H1 (cell line): ENCODE measurements around the gene SORBS1. TPM values are rescaled to one million over a fixed set of nuclear protein-coding genes. Genes with fewer than 3 reads are reported as not detected.

Experiments used
- CTCF ChIA-PET: fragments of 300-600 bp; sonication (Branson Sonifier 250); formaldehyde crosslinking; loops from one replicate; lab custom pipeline; 2021; ENCODE audit not compliant: partially characterized antibody; lab: Charles Lee
- POLR2A ChIA-PET: fragments of 300-600 bp; sonication (Branson Sonifier 250); formaldehyde crosslinking; loops from one replicate; lab custom pipeline; 2021; ENCODE audit warnings: inconsistent platforms; ENCODE audit not compliant: partially characterized antibody; lab: Charles Lee
- DNase-seq, 2 experiments: peaks; one replicate each; pipeline versions ENCODE4 v3.0.0 to v3.0.0-alpha.2; 2010 to 2022; ENCODE audit warnings: low spot score in 2 of 2, low read depth in 1 of 2, mixed read lengths in 1 of 2
- FAIRE-seq: peaks from 2 replicates; lab custom pipeline; 2011; peaks lifted over from hg19 to GRCh38; lab: Jason Lieb, UNC
- H2AFZ ChIP-seq: 2 replicates; pipeline ENCODE4 v1.8.1; 2012; ENCODE audit warnings: low read length, inconsistent platforms
- H2AK5ac ChIP-seq: 2 replicates; pipeline ENCODE4 v1.6.1; 2013; ENCODE audit warnings: low read depth, low read length
- H2BK120ac ChIP-seq: replicated peaks from 2 replicates; pipeline ENCODE3; 2013; ENCODE audit warnings: low read depth, low read length, inconsistent platforms
- H2BK12ac ChIP-seq: 2 replicates; pipeline ENCODE4 v1.6.1; 2013; ENCODE audit warnings: low read depth, low read length
- H2BK15ac ChIP-seq: 2 replicates; pipeline ENCODE4 v1.6.1; 2013; ENCODE audit warnings: low read length
- H2BK20ac ChIP-seq: 2 replicates; pipeline ENCODE4 v1.6.1; 2013; ENCODE audit warnings: low read length
- H2BK5ac ChIP-seq: 2 replicates; pipeline ENCODE4 v1.6.1; 2013; ENCODE audit warnings: low read depth, low read length
- H3K14ac ChIP-seq: 2 replicates; pipeline ENCODE4 v1.6.1; 2013; ENCODE audit warnings: inconsistent platforms; ENCODE audit not compliant: insufficient read length
- H3K18ac ChIP-seq: 2 replicates; pipeline ENCODE4 v1.6.1; 2013; ENCODE audit warnings: low read length; ENCODE audit errors: extremely low read depth
- H3K23ac ChIP-seq: 2 replicates; pipeline ENCODE4 v1.6.1; 2013; ENCODE audit warnings: inconsistent platforms; ENCODE audit not compliant: insufficient read length
- H3K23me2 ChIP-seq: 2 replicates; pipeline ENCODE4 v1.6.1; 2013; ENCODE audit warnings: low read depth, low read length
- H3K27ac ChIP-seq: 2 replicates; pipeline ENCODE4 v1.6.1; 2011; ENCODE audit warnings: low read depth, low read length, inconsistent platforms
- H3K27me3 ChIP-seq, 4 experiments: replicated peaks in 1 of 4; 1 replicate in 1 of 4; 2 replicates in 3 of 4; pipeline versions ENCODE4 v1.6.1 to v1.8.1; 2011 to 2013; ENCODE audit warnings: low read length in 3 of 4, mild to moderate bottlenecking in 3 of 4, inconsistent platforms in 2 of 4, mixed read lengths in 2 of 4, moderate library complexity in 1 of 4; ENCODE audit not compliant: control insufficient read depth in 3 of 4, insufficient read depth in 3 of 4; ENCODE audit errors: extremely low read depth in 1 of 4
- H3K36me3 ChIP-seq, 4 experiments: 2 replicates each; pipeline versions ENCODE4 v1.6.1 to v1.8.1; 2011 to 2013; ENCODE audit warnings: mild to moderate bottlenecking in 4 of 4, low read length in 3 of 4, moderate library complexity in 2 of 4, control low read depth in 1 of 4, inconsistent platforms in 1 of 4; ENCODE audit not compliant: insufficient read depth in 4 of 4, control insufficient read depth in 2 of 4
- H3K4ac ChIP-seq: replicated peaks from 2 replicates; pipeline ENCODE3; 2013; ENCODE audit warnings: low read length, low read depth, mixed read lengths, inconsistent platforms; ENCODE audit not compliant: insufficient read length
- H3K4me1 ChIP-seq, 4 experiments: replicated peaks in 1 of 4; 1 replicate in 1 of 4; 2 replicates in 3 of 4; pipeline versions ENCODE4 v1.6.1 to v1.8.1; 2011 to 2013; ENCODE audit warnings: low read length in 3 of 4, inconsistent platforms in 2 of 4, mixed read lengths in 1 of 4; ENCODE audit not compliant: insufficient read depth in 4 of 4, control insufficient read depth in 3 of 4
- H3K4me2 ChIP-seq, 2 experiments: 2 replicates each; pipeline versions ENCODE4 v1.6.1 to v1.8.1; 2011 to 2013; ENCODE audit warnings: low read depth in 2 of 2, low read length in 2 of 2, control low read depth in 1 of 2, inconsistent platforms in 1 of 2, mild to moderate bottlenecking in 1 of 2; ENCODE audit not compliant: insufficient read depth in 1 of 2
- H3K4me3 ChIP-seq, 4 experiments: fragments of 200-600, 300-600 bp in 1 of 4; sonication (generic), shearing (Covaris generic), sonication (Bioruptor Twin) in 1 of 4; 2 replicates each; pipeline versions ENCODE4 v1.5.1 to v1.8.1; 2011 to 2016; ENCODE audit warnings: low read length in 4 of 4, low read depth in 3 of 4, control low read depth in 2 of 4, inconsistent platforms in 2 of 4, mild to moderate bottlenecking in 2 of 4, mixed read lengths in 1 of 4, moderate library complexity in 1 of 4; ENCODE audit not compliant: insufficient read depth in 2 of 4; ENCODE audit errors: extremely low read depth in 1 of 4
- H3K56ac ChIP-seq: replicated peaks from 2 replicates; pipeline ENCODE3; 2013; ENCODE audit warnings: low read depth, mild to moderate bottlenecking, mixed read lengths, low read length, inconsistent platforms; ENCODE audit not compliant: insufficient read length
- H3K79me1 ChIP-seq: 2 replicates; pipeline ENCODE4 v1.6.1; 2013; ENCODE audit warnings: low read depth, low read length, control low read depth
- H3K79me2 ChIP-seq, 2 experiments: 2 replicates each; pipeline versions ENCODE4 v1.6.1 to v1.8.1; 2012 to 2013; ENCODE audit warnings: low read length in 2 of 2, mild to moderate bottlenecking in 2 of 2, inconsistent platforms in 1 of 2; ENCODE audit not compliant: insufficient read depth in 2 of 2, control insufficient read depth in 1 of 2
- H3K9ac ChIP-seq, 4 experiments: replicated peaks in 1 of 4; 1 replicate in 1 of 4; 2 replicates in 3 of 4; pipeline versions ENCODE4 v1.6.1 to v1.8.1; 2011 to 2013; ENCODE audit warnings: low read depth in 3 of 4, low read length in 3 of 4, control low read depth in 2 of 4, mild to moderate bottlenecking in 2 of 4, moderate library complexity in 2 of 4, inconsistent platforms in 1 of 4; ENCODE audit errors: extremely low read depth in 1 of 4
- H3K9me3 ChIP-seq, 2 experiments: 2 replicates each; pipeline versions ENCODE4 v1.6.1 to v1.8.1; 2012 to 2013; ENCODE audit warnings: mild to moderate bottlenecking in 2 of 2, moderate library complexity in 2 of 2, control low read depth in 1 of 2, inconsistent platforms in 1 of 2, low read depth in 1 of 2, low read length in 1 of 2, mixed read lengths in 1 of 2; ENCODE audit not compliant: insufficient read depth in 2 of 2
- H4K20me1 ChIP-seq, 2 experiments: replicated peaks in 1 of 2; 2 replicates each; pipeline versions ENCODE3 to v1.8.1; 2011 to 2013; ENCODE audit warnings: inconsistent platforms in 2 of 2, low read length in 2 of 2, mild to moderate bottlenecking in 1 of 2; ENCODE audit not compliant: insufficient read depth in 2 of 2, control insufficient read depth in 1 of 2
- H4K5ac ChIP-seq: 2 replicates; pipeline ENCODE4 v1.6.1; 2013; ENCODE audit warnings: low read length, low read depth, mixed read lengths, inconsistent platforms; ENCODE audit not compliant: insufficient read length
- H4K8ac ChIP-seq: 2 replicates; pipeline ENCODE4 v1.8.0; 2013; ENCODE audit warnings: mild to moderate bottlenecking, moderate library complexity, low read length, inconsistent platforms; ENCODE audit not compliant: insufficient read depth; ENCODE audit errors: extremely low read depth
- H4K91ac ChIP-seq: replicated peaks from 2 replicates; pipeline ENCODE3; 2013; ENCODE audit warnings: low read length, mixed read lengths, inconsistent platforms; ENCODE audit not compliant: insufficient read length
- FOSL1 ChIP-seq: IDR thresholded peaks from 2 replicates; pipeline ENCODE4 v1.6.1; 2011; ENCODE audit warnings: mild to moderate bottlenecking, low read depth, low read length, moderate library complexity; ENCODE audit not compliant: insufficient read depth
- HDAC6 ChIP-seq: IDR thresholded peaks from one replicate; pipeline ENCODE4 v1.7.1; 2012; ENCODE audit warnings: low read depth, mild to moderate bottlenecking, inconsistent platforms, low read length, moderate library complexity
- PHF8 ChIP-seq: fragments of 200-600 bp; sonication (generic); conservative IDR thresholded peaks from 2 replicates; pipeline ENCODE4 v1.7.1; 2012; ENCODE audit warnings: low read depth, mild to moderate bottlenecking, inconsistent platforms, low read length, moderate library complexity
- POLR2A ChIP-seq, 2 experiments: IDR thresholded peaks; 1 replicate in 1 of 2; 2 replicates in 1 of 2; pipeline ENCODE4 v1.6.1; 2011; ENCODE audit warnings: low read depth in 2 of 2, low read length in 2 of 2, mild to moderate bottlenecking in 2 of 2; ENCODE audit errors: control extremely low read depth in 1 of 2
- SIRT6 ChIP-seq: IDR thresholded peaks from one replicate; pipeline ENCODE4 v1.7.1; 2012; ENCODE audit warnings: low read length, inconsistent platforms
- WGBS, 2 experiments: shearing (Covaris generic) in 1 of 2; methylation state at CpG; one replicate each; pipeline versions ENCODE4 v1.1.6 to v1.1.7; 2013 to 2015; ENCODE audit warnings: low lambda C conversion rate in 2 of 2, mixed read lengths in 2 of 2, inconsistent platforms in 1 of 2, low coverage in 1 of 2, missing lambda C conversion rate in 1 of 2; ENCODE audit not compliant: insufficient replicate concordance in 2 of 2, insufficient coverage in 1 of 2, insufficient read length in 1 of 2; ENCODE audit errors: extremely low coverage in 1 of 2, missing lambda C conversion rate in 1 of 2; 5-methylcytosine and 5-hydroxymethylcytosine counted together
- polyA plus RNA-seq, 7 experiments: library from polyadenylated mRNA; depleted of rRNA in 3 of 7; stranded (reverse) in 5 of 7; unstranded in 2 of 7; fragments of >200 nt in 5 of 7; fragments of 200-250 nt in 2 of 7; gene quantifications; 1 replicate in 5 of 7; 2 replicates in 1 of 7; 4 replicates in 1 of 7; pipeline versions ENCODE4 v1.2.1 to v1.2.3, GENCODE V29; 2011 to 2013; ENCODE audit warnings: missing spikeins in 2 of 7, mixed read lengths in 2 of 7
- total RNA-seq: library from RNA; stranded (reverse); fragmentation: NEBNext Ultra II Directional; extraction: Animal tissue kit (Norgen Biotek cat#: 25700); gene quantifications from 2 replicates; pipeline ENCODE4 v1.2.1, GENCODE V29; 2021
- TF ChIP-seq, protein P1 (sequence below): IDR thresholded peaks from 2 replicates; pipeline ENCODE4 v1.6.1; 2011; ENCODE audit warnings: low read depth, mild to moderate bottlenecking, low read length; ENCODE audit not compliant: insufficient read depth

The SORBS1 gene
- total and polyA plus RNA-seq, 2 of the 8 experiments (the other 6 are each of a cell fraction or from before 2014, with no cell fraction given) = 16.0 to 35.0 TPM

GRCh38 chr10:95457319-95457886 is 103.8 kb downstream of the SORBS1 start:
- CTCF ChIA-PET = interaction anchor here (1.0 to 12.8 kb wide), 4 partner anchors 10 to 14 kb away, joined by 3 to 95 read pairs (median 3); no protein-coding TSS in a partner anchor
- no peak for DNase-seq

More at GRCh38 chr10:95457319-95457886, 103.8 kb downstream of the SORBS1 start:
- no peak overlapping the region for H2BK15ac ChIP-seq
- H3K9ac ChIP-seq = no peak overlapping the region
- H3K4me3 ChIP-seq = no peak overlapping the region
- peaks cover 0 to 15% (median 11%) of the 10 kb centered on the region in 4 experiments; a peak in 4 of 7 replicates for H3K4me1 ChIP-seq
- no peak overlapping the region for H4K91ac ChIP-seq
- FAIRE-seq = no peak
- WGBS, 2 experiments = 86% methylated on average over 5 of the region's 5 CpGs; no CpG with 5 or more reads in 1 of the 2 experiments
- no peak overlapping the region for H2BK5ac ChIP-seq
- H3K27ac ChIP-seq = no peak overlapping the region
- H3K4ac ChIP-seq = no peak overlapping the region
- H2BK20ac ChIP-seq = no peak overlapping the region
- no peaks in the 10 kb centered on the region for H3K9me3 ChIP-seq
- TF ChIP-seq, protein P1, sequence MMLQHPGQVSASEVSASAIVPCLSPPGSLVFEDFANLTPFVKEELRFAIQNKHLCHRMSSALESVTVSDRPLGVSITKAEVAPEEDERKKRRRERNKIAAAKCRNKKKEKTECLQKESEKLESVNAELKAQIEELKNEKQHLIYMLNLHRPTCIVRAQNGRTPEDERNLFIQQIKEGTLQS = no peak
- TF ChIP-seq FOSL1 (no peak), POLR2A (IDR thresholded peaks at IDR 0.05; ENCODE audit: control extremely low read depth in 1 of 2, low read depth in 2 of 2, low read length in 2 of 2) (no peak), PHF8 (no peak), HDAC6 (no peak), SIRT6 (no peak)
- H3K4me2 ChIP-seq = no peak overlapping the region
- H4K20me1 ChIP-seq = no peaks in the 10 kb centered on the region
- H2AFZ ChIP-seq = no peak overlapping the region
- no peak overlapping the region for H4K8ac ChIP-seq
- H3K27me3 ChIP-seq = no peaks in the 10 kb centered on the region
- H3K23ac ChIP-seq = no peak overlapping the region
- no peak overlapping the region for H4K5ac ChIP-seq
- H3K79me1 ChIP-seq = no peaks in the 10 kb centered on the region
- H3K14ac ChIP-seq = no peak overlapping the region
- H3K79me2 ChIP-seq = no peaks in the 10 kb centered on the region
- H3K23me2 ChIP-seq = no peaks in the 10 kb centered on the region
- POLR2A ChIA-PET = no interaction called here
- H3K56ac ChIP-seq = no peak overlapping the region
- H2BK120ac ChIP-seq = no peak overlapping the region
- no peak overlapping the region for H2BK12ac ChIP-seq
- no peak overlapping the region for H2AK5ac ChIP-seq
- H3K36me3 ChIP-seq = no peaks in the 10 kb centered on the region
- no peak overlapping the region for H3K18ac ChIP-seq
